Measurements from ENCODE around the gene UVRAG. TPM values are rescaled to one million over a fixed set of nuclear protein-coding genes. Genes with fewer than 3 reads are reported as not detected.

The UVRAG gene
- total and polyA plus RNA-seq, 2 donors = 20.0 to 21.8 TPM

- no peak for DNase-seq (ENCODE audit: low read depth in 6 of 9, low spot score in 9 of 9)
- Histone ChIP-seq H3K4me1 (ENCODE audit: control insufficient read depth in 2 of 2, insufficient read depth in 2 of 2, low read length in 2 of 2) (peaks cover 0 to 2% of the 10 kb centered on the region in 2 donors), H3K4me3 (ENCODE audit: low read length in 2 of 2) (no peak overlapping the region)
These were observed 165.0 kb downstream of the UVRAG start for GRCh38 chr11:75980031-75980430.

GRCh38 chr11:75981546-75981945 is 166.5 kb downstream of the UVRAG start:
- DNase-seq (ENCODE audit: low read depth in 6 of 9, low spot score in 9 of 9) = no peak
- H3K27me3 ChIP-seq (ENCODE audit: control insufficient read depth in 2 of 2, insufficient read depth in 1 of 2, low read length in 1 of 2) = no peaks in the 10 kb centered on the region
- H3K4me1 ChIP-seq (ENCODE audit: control insufficient read depth in 2 of 2, insufficient read depth in 2 of 2, low read length in 2 of 2) = peaks cover 0 to 2% of the 10 kb centered on the region in 2 donors
- no peaks in the 10 kb centered on the region for H3K9me3 ChIP-seq (ENCODE audit: control insufficient read depth in 2 of 2, insufficient read depth in 1 of 2, low read length in 1 of 2)
- H3K4me3 ChIP-seq (ENCODE audit: low read length in 2 of 2) = no peak overlapping the region
- no peak overlapping the region for H3K27ac ChIP-seq (ENCODE audit: low read depth in 1 of 2, low read length in 1 of 2)
- H3K36me3 ChIP-seq (ENCODE audit: control insufficient read depth in 2 of 2, insufficient read depth in 2 of 2, low read length in 1 of 2) = peaks cover 4 to 7% of the 10 kb centered on the region in 2 donors
- 96% methylated on average over 1 of the region's 1 CpG for WGBS

More at GRCh38 chr11:75980031-75980430, 165.0 kb downstream of the UVRAG start:
- WGBS = 95% methylated on average over 2 of the region's 2 CpGs
- H3K27me3 ChIP-seq (ENCODE audit: control insufficient read depth in 2 of 2, insufficient read depth in 1 of 2, low read length in 1 of 2) = no peaks in the 10 kb centered on the region
- H3K27ac ChIP-seq (ENCODE audit: low read depth in 1 of 2, low read length in 1 of 2) = no peak overlapping the region
- H3K9me3 ChIP-seq (ENCODE audit: control insufficient read depth in 2 of 2, insufficient read depth in 1 of 2, low read length in 1 of 2) = no peaks in the 10 kb centered on the region
- peaks cover 4 to 7% of the 10 kb centered on the region in 2 donors for H3K36me3 ChIP-seq (ENCODE audit: control insufficient read depth in 2 of 2, insufficient read depth in 2 of 2, low read length in 1 of 2)

GRCh38 chr11:75982309-75982708 is 167.3 kb downstream of the UVRAG start:
- Histone ChIP-seq H3K9me3 (ENCODE audit: control insufficient read depth in 2 of 2, insufficient read depth in 1 of 2, low read length in 1 of 2) (no peaks in the 10 kb centered on the region), H3K27ac (ENCODE audit: low read depth in 1 of 2, low read length in 1 of 2) (no peak overlapping the region), H3K27me3 (ENCODE audit: control insufficient read depth in 2 of 2, insufficient read depth in 1 of 2, low read length in 1 of 2) (no peaks in the 10 kb centered on the region), H3K4me3 (ENCODE audit: low read length in 2 of 2) (no peak overlapping the region), H3K36me3 (ENCODE audit: control insufficient read depth in 2 of 2, insufficient read depth in 2 of 2, low read length in 1 of 2) (peaks cover 4 to 7% of the 10 kb centered on the region in 2 donors), H3K4me1 (ENCODE audit: control insufficient read depth in 2 of 2, insufficient read depth in 2 of 2, low read length in 2 of 2) (peaks cover 0 to 2% of the 10 kb centered on the region in 2 donors)
- 95% methylated on average over 4 of the region's 4 CpGs for WGBS
- no peak for DNase-seq (ENCODE audit: low read depth in 6 of 9, low spot score in 9 of 9)

- no peaks in the 10 kb centered on the region for H3K9me3 ChIP-seq (ENCODE audit: control insufficient read depth in 2 of 2, insufficient read depth in 1 of 2, low read length in 1 of 2)
- DNase-seq (ENCODE audit: low read depth in 6 of 9, low spot score in 9 of 9) = no peak
- H3K4me1 ChIP-seq (ENCODE audit: control insufficient read depth in 2 of 2, insufficient read depth in 2 of 2, low read length in 2 of 2) = no peaks in the 10 kb centered on the region
- H3K27me3 ChIP-seq (ENCODE audit: control insufficient read depth in 2 of 2, insufficient read depth in 1 of 2, low read length in 1 of 2) = no peaks in the 10 kb centered on the region
- no peak overlapping the region for H3K27ac ChIP-seq (ENCODE audit: low read depth in 1 of 2, low read length in 1 of 2)
- peaks cover 4 to 7% of the 10 kb centered on the region in 2 donors for H3K36me3 ChIP-seq (ENCODE audit: control insufficient read depth in 2 of 2, insufficient read depth in 2 of 2, low read length in 1 of 2)
- H3K4me3 ChIP-seq (ENCODE audit: low read length in 2 of 2) = no peak overlapping the region
- WGBS = 98% methylated on average over 2 of the region's 2 CpGs
These were observed 172.0 kb downstream of the UVRAG start for GRCh38 chr11:75986966-75987365.

- Histone ChIP-seq H3K27me3 (ENCODE audit: control insufficient read depth in 2 of 2, insufficient read depth in 1 of 2, low read length in 1 of 2) (no peaks in the 10 kb centered on the region), H3K4me1 (ENCODE audit: control insufficient read depth in 2 of 2, insufficient read depth in 2 of 2, low read length in 2 of 2) (no peaks in the 10 kb centered on the region), H3K9me3 (ENCODE audit: control insufficient read depth in 2 of 2, insufficient read depth in 1 of 2, low read length in 1 of 2) (no peaks in the 10 kb centered on the region), H3K4me3 (ENCODE audit: low read length in 2 of 2) (no peak overlapping the region), H3K27ac (ENCODE audit: low read depth in 1 of 2, low read length in 1 of 2) (no peak overlapping the region), H3K36me3 (ENCODE audit: control insufficient read depth in 2 of 2, insufficient read depth in 2 of 2, low read length in 1 of 2) (no peaks in the 10 kb centered on the region)
- DNase-seq (ENCODE audit: low read depth in 6 of 9, low spot score in 9 of 9) = no peak
- WGBS = 99% methylated on average over 2 of the region's 2 CpGs
These were observed 178.1 kb downstream of the UVRAG start for GRCh38 chr11:75993126-75993525.

GRCh38 chr11:75994616-75995015 is 179.6 kb downstream of the UVRAG start:
- no peaks in the 10 kb centered on the region for H3K36me3 ChIP-seq (ENCODE audit: control insufficient read depth in 2 of 2, insufficient read depth in 2 of 2, low read length in 1 of 2)
- whole genome bisulfite sequencing = 97% methylated on average over 3 of the region's 3 CpGs
- no peak for DNase-seq (ENCODE audit: low read depth in 6 of 9, low spot score in 9 of 9)
- H3K9me3 ChIP-seq (ENCODE audit: control insufficient read depth in 2 of 2, insufficient read depth in 1 of 2, low read length in 1 of 2) = no peaks in the 10 kb centered on the region
- no peak overlapping the region for H3K27ac ChIP-seq (ENCODE audit: low read depth in 1 of 2, low read length in 1 of 2)
- no peaks in the 10 kb centered on the region for H3K4me1 ChIP-seq (ENCODE audit: control insufficient read depth in 2 of 2, insufficient read depth in 2 of 2, low read length in 2 of 2)
- H3K4me3 ChIP-seq (ENCODE audit: low read length in 2 of 2) = no peak overlapping the region
- no peaks in the 10 kb centered on the region for H3K27me3 ChIP-seq (ENCODE audit: control insufficient read depth in 2 of 2, insufficient read depth in 1 of 2, low read length in 1 of 2)

GRCh38 chr11:75996523-75997442 is 181.8 kb downstream of the UVRAG start:
- DNase-seq (ENCODE audit: low read depth in 6 of 9, low spot score in 9 of 9) = no peak
- no peak overlapping the region for H3K4me3 ChIP-seq (ENCODE audit: low read length in 2 of 2)
- WGBS = 56% methylated on average over 1 of the region's 1 CpG
- H3K27me3 ChIP-seq (ENCODE audit: control insufficient read depth in 2 of 2, insufficient read depth in 1 of 2, low read length in 1 of 2) = no peaks in the 10 kb centered on the region
- no peaks in the 10 kb centered on the region for H3K4me1 ChIP-seq (ENCODE audit: control insufficient read depth in 2 of 2, insufficient read depth in 2 of 2, low read length in 2 of 2)
- H3K36me3 ChIP-seq (ENCODE audit: control insufficient read depth in 2 of 2, insufficient read depth in 2 of 2, low read length in 1 of 2) = no peaks in the 10 kb centered on the region
- no peaks in the 10 kb centered on the region for H3K9me3 ChIP-seq (ENCODE audit: control insufficient read depth in 2 of 2, insufficient read depth in 1 of 2, low read length in 1 of 2)
- no peak overlapping the region for H3K27ac ChIP-seq (ENCODE audit: low read depth in 1 of 2, low read length in 1 of 2)

GRCh38 chr11:76004400-76004799 is 189.4 kb downstream of the UVRAG start:
- Histone ChIP-seq H3K4me3 (ENCODE audit: low read length in 2 of 2) (no peak overlapping the region), H3K36me3 (ENCODE audit: control insufficient read depth in 2 of 2, insufficient read depth in 2 of 2, low read length in 1 of 2) (peaks cover 0 to 19% of the 10 kb centered on the region in 2 donors), H3K27ac (ENCODE audit: low read depth in 1 of 2, low read length in 1 of 2) (no peak overlapping the region), H3K4me1 (ENCODE audit: control insufficient read depth in 2 of 2, insufficient read depth in 2 of 2, low read length in 2 of 2) (no peaks in the 10 kb centered on the region), H3K27me3 (ENCODE audit: control insufficient read depth in 2 of 2, insufficient read depth in 1 of 2, low read length in 1 of 2) (no peaks in the 10 kb centered on the region), H3K9me3 (ENCODE audit: control insufficient read depth in 2 of 2, insufficient read depth in 1 of 2, low read length in 1 of 2) (no peaks in the 10 kb centered on the region)
- DNase-seq (ENCODE audit: low read depth in 6 of 9, low spot score in 9 of 9) = no peak
- WGBS = 98% methylated on average over 3 of the region's 3 CpGs

- no peaks in the 10 kb centered on the region for H3K27me3 ChIP-seq (ENCODE audit: control insufficient read depth in 2 of 2, insufficient read depth in 1 of 2, low read length in 1 of 2)
- H3K36me3 ChIP-seq (ENCODE audit: control insufficient read depth in 2 of 2, insufficient read depth in 2 of 2, low read length in 1 of 2) = peaks cover 0 to 19% of the 10 kb centered on the region in 2 donors
- no peak for DNase-seq (ENCODE audit: low read depth in 6 of 9, low spot score in 9 of 9)
- WGBS = 100% methylated on average over 3 of the region's 3 CpGs
- H3K27ac ChIP-seq (ENCODE audit: low read depth in 1 of 2, low read length in 1 of 2) = no peak overlapping the region
- H3K9me3 ChIP-seq (ENCODE audit: control insufficient read depth in 2 of 2, insufficient read depth in 1 of 2, low read length in 1 of 2) = no peaks in the 10 kb centered on the region
- H3K4me1 ChIP-seq (ENCODE audit: control insufficient read depth in 2 of 2, insufficient read depth in 2 of 2, low read length in 2 of 2) = no peaks in the 10 kb centered on the region
- no peak overlapping the region for H3K4me3 ChIP-seq (ENCODE audit: low read length in 2 of 2)
These were observed 190.7 kb downstream of the UVRAG start for GRCh38 chr11:76005756-76006155.

All from thymus (tissue), 11 donors.